Trophoblast cell (in vitro differentiated cells and primary cell): ENCODE measurements around the gene DHRS2.

Source experiments
- DNase-seq, 2 donors: peaks; one replicate each; pipeline ENCODE4 v3.0.0-alpha.2; 2016
- H2AFZ ChIP-seq: 2 replicates; pipeline ENCODE4 v1.6.1; 2013; ENCODE audit warnings: low read length, moderate library complexity, mild to moderate bottlenecking; ENCODE audit not compliant: insufficient read depth, poor library complexity
- H2AK5ac ChIP-seq: 2 replicates; pipeline ENCODE4 v1.6.1; 2013; ENCODE audit warnings: mild to moderate bottlenecking, low read length
- H2BK120ac ChIP-seq: 2 replicates; pipeline ENCODE4 v1.6.1; 2013; ENCODE audit warnings: low read length, mild to moderate bottlenecking, moderate library complexity; ENCODE audit not compliant: insufficient read depth, poor library complexity
- H2BK12ac ChIP-seq: 2 replicates; pipeline ENCODE4 v1.6.1; 2013; ENCODE audit warnings: mild to moderate bottlenecking, low read length, moderate library complexity
- H2BK5ac ChIP-seq: 2 replicates; pipeline ENCODE4 v1.6.1; 2013; ENCODE audit warnings: low read length, low read depth, moderate library complexity, mild to moderate bottlenecking; ENCODE audit not compliant: poor library complexity
- H3K14ac ChIP-seq: 2 replicates; pipeline ENCODE4 v1.6.1; 2013; ENCODE audit warnings: mild to moderate bottlenecking, low read length
- H3K18ac ChIP-seq: 2 replicates; pipeline ENCODE4 v1.6.1; 2013; ENCODE audit warnings: mild to moderate bottlenecking, low read length
- H3K23ac ChIP-seq: 2 replicates; pipeline ENCODE4 v1.6.1; 2013; ENCODE audit warnings: low read length
- H3K27ac ChIP-seq: 2 replicates; pipeline ENCODE4 v1.5.1; 2013; ENCODE audit warnings: low read depth, mild to moderate bottlenecking, inconsistent platforms, low read length, moderate library complexity
- H3K27me3 ChIP-seq: 2 replicates; pipeline ENCODE4 v1.6.1; 2013; ENCODE audit warnings: inconsistent platforms, mild to moderate bottlenecking, low read length, moderate library complexity; ENCODE audit not compliant: insufficient read depth
- H3K36me3 ChIP-seq, 2 experiments: 1 replicate in 1 of 2; 2 replicates in 1 of 2; pipeline ENCODE4 v1.6.1; 2013; ENCODE audit warnings: low read length in 2 of 2, mild to moderate bottlenecking in 2 of 2, moderate library complexity in 1 of 2; ENCODE audit not compliant: insufficient read depth in 2 of 2, control insufficient read depth in 1 of 2
- H3K4ac ChIP-seq: 2 replicates; pipeline ENCODE4 v1.6.1; 2013; ENCODE audit warnings: low read depth, mild to moderate bottlenecking, low read length, moderate library complexity
- H3K4me1 ChIP-seq, 2 experiments: 1 replicate in 1 of 2; 2 replicates in 1 of 2; pipeline ENCODE4 v1.6.1; 2013; ENCODE audit warnings: low read length in 2 of 2, mild to moderate bottlenecking in 2 of 2, moderate library complexity in 1 of 2; ENCODE audit not compliant: insufficient read depth in 2 of 2, control insufficient read depth in 1 of 2
- H3K4me2 ChIP-seq: 2 replicates; pipeline ENCODE4 v1.6.1; 2013; ENCODE audit warnings: inconsistent platforms, mild to moderate bottlenecking, low read length, moderate library complexity
- H3K4me3 ChIP-seq: 2 replicates; pipeline ENCODE4 v1.5.1; 2013; ENCODE audit warnings: mild to moderate bottlenecking, low read depth, low read length, inconsistent platforms
- H3K79me1 ChIP-seq: one replicate; pipeline ENCODE4 v1.6.1; 2013; ENCODE audit warnings: low read length
- H3K79me2 ChIP-seq: 2 replicates; pipeline ENCODE4 v1.6.1; 2013; ENCODE audit warnings: low read length, mild to moderate bottlenecking; ENCODE audit not compliant: control insufficient read depth, insufficient read depth, poor library complexity
- H3K9ac ChIP-seq: 2 replicates; pipeline ENCODE4 v1.6.1; 2013; ENCODE audit warnings: mild to moderate bottlenecking, low read length
- H3K9me3 ChIP-seq: 2 replicates; pipeline ENCODE4 v1.6.1; 2013; ENCODE audit warnings: low read depth, mild to moderate bottlenecking, control low read depth, inconsistent platforms, low read length; ENCODE audit not compliant: insufficient read depth
- H4K12ac ChIP-seq: 2 replicates; pipeline ENCODE4 v1.6.1; 2013; ENCODE audit warnings: low read depth, mild to moderate bottlenecking, low read length, moderate library complexity
- H4K8ac ChIP-seq: 2 replicates; pipeline ENCODE4 v1.6.1; 2013; ENCODE audit warnings: low read depth, mild to moderate bottlenecking, low read length, moderate library complexity
- H4K91ac ChIP-seq: one replicate; pipeline ENCODE4 v1.6.1; 2013; ENCODE audit warnings: low read depth, mild to moderate bottlenecking, low read length, moderate library complexity
- WGBS: extraction: QIAGEN DNeasy Blood & Tissue Kit; methylation state at CpG from one replicate; pipeline ENCODE4 v1.1.7; 2013; ENCODE audit warnings: missing lambda C conversion rate; ENCODE audit not compliant: insufficient read length, insufficient coverage; ENCODE audit errors: extremely low coverage; 5-methylcytosine and 5-hydroxymethylcytosine counted together

Gene DHRS2

GRCh38 chr14:23667134-23667533 is 31.0 kb downstream of the DHRS2 start:
- H3K4me1 ChIP-seq: no peaks in the 10 kb centered on the region
- no peak overlapping the region for H3K23ac ChIP-seq
- H3K4me2 ChIP-seq: no peak overlapping the region
- H3K27ac ChIP-seq: no peak overlapping the region
- H3K14ac ChIP-seq: no peak overlapping the region
- no peak overlapping the region for H2BK12ac ChIP-seq
- no peak overlapping the region for H4K8ac ChIP-seq
- no peak overlapping the region for H3K4me3 ChIP-seq
- H3K79me1 ChIP-seq: no peaks in the 10 kb centered on the region
- H2BK120ac ChIP-seq: no peak overlapping the region
- no peaks in the 10 kb centered on the region for H3K36me3 ChIP-seq
- no peaks in the 10 kb centered on the region for H3K27me3 ChIP-seq
- no peak overlapping the region for H2AK5ac ChIP-seq
- H3K79me2 ChIP-seq: no peaks in the 10 kb centered on the region
- H2AFZ ChIP-seq: no peak overlapping the region
- no peak for DNase-seq
- no CpG with 5 or more reads among the region's 3 CpGs for WGBS
- no peak overlapping the region for H3K9ac ChIP-seq
- H4K91ac ChIP-seq: no peak overlapping the region
- H3K9me3 ChIP-seq: no peaks in the 10 kb centered on the region
- no peak overlapping the region for H3K4ac ChIP-seq
- no peak overlapping the region for H4K12ac ChIP-seq
- H3K18ac ChIP-seq: no peak overlapping the region
- no peak overlapping the region for H2BK5ac ChIP-seq

GRCh38 chr14:23669441-23669840 is 33.3 kb downstream of the DHRS2 start:
- H4K8ac ChIP-seq: no peak overlapping the region
- H3K27ac ChIP-seq: no peak overlapping the region
- no peak overlapping the region for H3K14ac ChIP-seq
- H4K91ac ChIP-seq: peak overlapping the region; percentile 28
- H3K23ac ChIP-seq: no peak overlapping the region
- H3K27me3 ChIP-seq: no peaks in the 10 kb centered on the region
- H2AFZ ChIP-seq: no peak overlapping the region
- no peak overlapping the region for H2BK5ac ChIP-seq
- no peaks in the 10 kb centered on the region for H3K79me1 ChIP-seq
- no peak overlapping the region for H2AK5ac ChIP-seq
- no peak overlapping the region for H2BK120ac ChIP-seq
- no peaks in the 10 kb centered on the region for H3K9me3 ChIP-seq
- H3K4me2 ChIP-seq: no peak overlapping the region
- DNase-seq: no peak
- H2BK12ac ChIP-seq: no peak overlapping the region
- no peaks in the 10 kb centered on the region for H3K4me1 ChIP-seq
- H3K18ac ChIP-seq: no peak overlapping the region
- H4K12ac ChIP-seq: no peak overlapping the region
- H3K9ac ChIP-seq: no peak overlapping the region
- no CpG with 5 or more reads among the region's 5 CpGs for WGBS
- no peak overlapping the region for H3K4ac ChIP-seq
- no peaks in the 10 kb centered on the region for H3K79me2 ChIP-seq
- H3K4me3 ChIP-seq: no peak overlapping the region
- H3K36me3 ChIP-seq: no peaks in the 10 kb centered on the region

GRCh38 chr14:23670481-23670880 is 34.3 kb downstream of the DHRS2 start:
- H4K91ac ChIP-seq: peak overlapping the region; percentile 10
- no peak overlapping the region for H3K9ac ChIP-seq

GRCh38 chr14:23672200-23672599 is 36.0 kb downstream of the DHRS2 start:
- Histone ChIP-seq H3K79me2 (no peaks in the 10 kb centered on the region), H3K9ac (no peak overlapping the region)

More at GRCh38 chr14:23670481-23670880, 34.3 kb downstream of the DHRS2 start:
- no peak for DNase-seq
- H3K36me3 ChIP-seq: no peaks in the 10 kb centered on the region
- peak overlapping the region; percentile 7 for H3K14ac ChIP-seq
- no peak overlapping the region for H3K4ac ChIP-seq
- no peak overlapping the region for H3K23ac ChIP-seq
- peak overlapping the region; percentile 5 for H2AFZ ChIP-seq
- H3K27ac ChIP-seq: no peak overlapping the region
- no peaks in the 10 kb centered on the region for H3K79me2 ChIP-seq
- H3K79me1 ChIP-seq: no peaks in the 10 kb centered on the region
- H3K18ac ChIP-seq: no peak overlapping the region
- H2BK5ac ChIP-seq: peak overlapping the region; percentile 6
- no peak overlapping the region for H2AK5ac ChIP-seq
- H3K27me3 ChIP-seq: no peaks in the 10 kb centered on the region
- no peak overlapping the region for H4K12ac ChIP-seq
- H3K4me2 ChIP-seq: no peak overlapping the region
- H2BK120ac ChIP-seq: no peak overlapping the region
- WGBS: no CpG with 5 or more reads among the region's 3 CpGs
- no peak overlapping the region for H2BK12ac ChIP-seq
- H3K4me3 ChIP-seq: no peak overlapping the region
- H4K8ac ChIP-seq: no peak overlapping the region
- no peaks in the 10 kb centered on the region for H3K4me1 ChIP-seq
- H3K9me3 ChIP-seq: no peaks in the 10 kb centered on the region

More at GRCh38 chr14:23672200-23672599, 36.0 kb downstream of the DHRS2 start:
- Histone ChIP-seq H3K4ac (no peak overlapping the region), H2AK5ac (no peak overlapping the region), H2BK12ac (no peak overlapping the region), H3K36me3 (no peaks in the 10 kb centered on the region), H3K14ac (no peak overlapping the region), H3K27ac (no peak overlapping the region), H4K91ac (no peak overlapping the region), H3K79me1 (no peaks in the 10 kb centered on the region), H3K18ac (no peak overlapping the region), H2BK5ac (no peak overlapping the region), H3K4me1 (no peaks in the 10 kb centered on the region), H2BK120ac (no peak overlapping the region), H3K4me2 (no peak overlapping the region), H4K8ac (no peak overlapping the region), H2AFZ (no peak overlapping the region), H3K27me3 (no peaks in the 10 kb centered on the region), H3K23ac (no peak overlapping the region), H3K4me3 (no peak overlapping the region), H4K12ac (no peak overlapping the region), H3K9me3 (no peaks in the 10 kb centered on the region)
- no CpG with 5 or more reads among the region's 1 CpG for WGBS
- no peak for DNase-seq
